NT2/D1 (cell line): Measurements from ENCODE around the gene LRRC57.

Experiments used
- DNase-seq: peaks from one replicate; pipeline ENCODE4 v3.0.0-alpha.2; 2011; ENCODE audit warnings: low read depth, low spot score
- H3K27me3 ChIP-seq: 2 replicates; pipeline ENCODE4 v1.6.0; 2011; ENCODE audit warnings: mild to moderate bottlenecking; ENCODE audit not compliant: insufficient read length, insufficient read depth
- H3K36me3 ChIP-seq: 2 replicates; pipeline ENCODE4 v1.6.1; 2011; ENCODE audit warnings: mild to moderate bottlenecking, low read length, mixed read lengths; ENCODE audit not compliant: insufficient read depth, insufficient read length
- H3K4me1 ChIP-seq: 2 replicates; pipeline ENCODE4 v1.5.1; 2011; ENCODE audit not compliant: insufficient read depth, insufficient read length
- H3K4me3 ChIP-seq: 2 replicates; pipeline ENCODE4 v1.5.1; 2011; ENCODE audit warnings: low read depth; ENCODE audit not compliant: insufficient read length
- H3K9ac ChIP-seq: 2 replicates; pipeline ENCODE4 v1.6.0; 2011; ENCODE audit warnings: low read depth; ENCODE audit not compliant: insufficient read length
- H3K9me3 ChIP-seq: 2 replicates; pipeline ENCODE4 v1.5.1; 2011; ENCODE audit warnings: mild to moderate bottlenecking, low read length; ENCODE audit not compliant: insufficient read depth
- SUZ12 ChIP-seq: IDR thresholded peaks from 2 replicates; pipeline ENCODE4 v1.6.1; 2011; ENCODE audit not compliant: insufficient read length, insufficient read depth; ENCODE audit errors: extremely low read depth
- YY1 ChIP-seq: IDR thresholded peaks from 2 replicates; pipeline ENCODE4 v1.6.1; 2011; ENCODE audit not compliant: insufficient read length, insufficient read depth
- ZNF274 ChIP-seq: IDR thresholded peaks from 2 replicates; pipeline ENCODE4 v1.6.1; 2011; ENCODE audit warnings: mild to moderate bottlenecking, low read depth, low read length

LRRC57 gene

GRCh38 chr15:42544853-42545629 is 3.6 kb downstream of the LRRC57 start:
- Histone ChIP-seq H3K9ac (no peak overlapping the region), H3K9me3 (no peaks in the 10 kb centered on the region), H3K4me3 (no peak overlapping the region), H3K27me3 (no peaks in the 10 kb centered on the region), H3K36me3 (peaks cover 38% of the 10 kb centered on the region), H3K4me1 (no peaks in the 10 kb centered on the region)
- TF ChIP-seq SUZ12 (no peak), ZNF274 (no peak), YY1 (no peak)
- no peak for DNase-seq

GRCh38 chr15:42533246-42533645 is 15.3 kb downstream of the LRRC57 start:
- Histone ChIP-seq H3K4me1 (no peaks in the 10 kb centered on the region), H3K4me3 (no peak overlapping the region), H3K9ac (no peak overlapping the region), H3K36me3 (peaks cover 52% of the 10 kb centered on the region), H3K9me3 (no peaks in the 10 kb centered on the region), H3K27me3 (no peaks in the 10 kb centered on the region)
- no peak for DNase-seq
- TF ChIP-seq SUZ12 = no peak
- TF ChIP-seq ZNF274 = no peak
- no peak for TF ChIP-seq YY1

GRCh38 chr15:42528970-42529369 is 19.6 kb downstream of the LRRC57 start:
- no peaks in the 10 kb centered on the region for H3K4me1 ChIP-seq
- peaks cover 41% of the 10 kb centered on the region for H3K36me3 ChIP-seq
- H3K9ac ChIP-seq = no peak overlapping the region
- DNase-seq = no peak
- H3K9me3 ChIP-seq = no peaks in the 10 kb centered on the region
- H3K27me3 ChIP-seq = no peaks in the 10 kb centered on the region
- H3K4me3 ChIP-seq = no peak overlapping the region
- TF ChIP-seq SUZ12 = no peak
- TF ChIP-seq ZNF274 = no peak
- TF ChIP-seq YY1 = no peak

GRCh38 chr15:42523331-42523730 is 25.3 kb downstream of the LRRC57 start:
- H3K4me3 ChIP-seq = no peak overlapping the region
- H3K4me1 ChIP-seq = no peaks in the 10 kb centered on the region
- H3K36me3 ChIP-seq = peaks cover 25% of the 10 kb centered on the region
- no peak for DNase-seq
- H3K27me3 ChIP-seq = no peaks in the 10 kb centered on the region
- TF ChIP-seq SUZ12 = no peak
- TF ChIP-seq YY1 = no peak
- no peak for TF ChIP-seq ZNF274
- no peaks in the 10 kb centered on the region for H3K9me3 ChIP-seq
- no peak overlapping the region for H3K9ac ChIP-seq

DNA sequence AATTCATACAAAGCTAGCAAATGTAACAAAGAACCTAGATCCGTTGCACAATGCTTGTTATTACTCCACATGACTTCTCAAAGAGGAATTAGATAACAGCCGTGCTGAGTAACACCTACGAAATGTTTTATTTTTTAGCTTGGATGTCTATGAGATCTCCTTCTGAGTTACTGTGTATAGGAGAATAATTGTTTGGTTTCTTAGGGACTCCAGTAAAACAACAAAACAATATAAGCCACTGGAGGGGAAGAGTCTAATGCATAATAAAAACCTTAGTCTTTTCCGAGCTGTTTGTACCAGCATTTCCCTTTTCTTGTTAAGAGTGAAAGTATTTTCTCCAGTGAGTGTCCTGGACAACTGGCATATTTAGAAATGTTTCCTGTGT is 37.6 kb downstream of the LRRC57 start:
- Histone ChIP-seq H3K9ac (no peak overlapping the region), H3K9me3 (no peaks in the 10 kb centered on the region), H3K4me1 (peaks cover 2% of the 10 kb centered on the region), H3K27me3 (no peaks in the 10 kb centered on the region), H3K36me3 (peaks cover 14% of the 10 kb centered on the region), H3K4me3 (no peak overlapping the region)
- no peak for DNase-seq
- TF ChIP-seq ZNF274 (no peak), YY1 (no peak), SUZ12 (no peak)

GRCh38 chr15:42510258-42511006 is 38.2 kb downstream of the LRRC57 start:
- Histone ChIP-seq H3K9ac (no peak overlapping the region), H3K36me3 (peaks cover 9% of the 10 kb centered on the region), H3K4me1 (peaks cover 2% of the 10 kb centered on the region), H3K4me3 (no peak overlapping the region), H3K27me3 (no peaks in the 10 kb centered on the region), H3K9me3 (no peaks in the 10 kb centered on the region)
- TF ChIP-seq ZNF274 (no peak), YY1 (no peak), SUZ12 (no peak)
- DNase-seq = no peak

- Histone ChIP-seq H3K4me1 (peaks cover 2% of the 10 kb centered on the region), H3K9me3 (no peaks in the 10 kb centered on the region), H3K9ac (no peak overlapping the region), H3K4me3 (no peak overlapping the region), H3K27me3 (no peaks in the 10 kb centered on the region), H3K36me3 (peaks cover 5% of the 10 kb centered on the region)
- TF ChIP-seq ZNF274 = no peak
- TF ChIP-seq SUZ12 = no peak
- no peak for TF ChIP-seq YY1
- no peak for DNase-seq
These were observed 40.3 kb downstream of the LRRC57 start for GRCh38 chr15:42508263-42508690.
